Kidney (tissue), 14 donors: ENCODE measurements around the gene PPM1D. TPM values are rescaled to one million over a fixed set of nuclear protein-coding genes. Genes with fewer than 3 reads are reported as not detected.
"Not testable (repeated sequence)": the region's sequence is repeated elsewhere in the genome, so short reads cannot be mapped to it uniquely, and the experiment has no call there.

Experiments used
- DNase-seq, 5 donors: peaks; one replicate each; pipeline ENCODE4 v3.0.0-alpha.2; 2013 to 2020
- FAIRE-seq: peaks from 2 replicates; lab custom pipeline; 2012; peaks lifted over from hg19 to GRCh38; lab: Jason Lieb, UNC
- H3K27ac ChIP-seq, 2 donors: one replicate each; pipeline ENCODE4 v1.7.0; 2013; ENCODE audit warnings: low read depth in 2 of 2, low read length in 2 of 2, inconsistent platforms in 1 of 2
- H3K27me3 ChIP-seq: one replicate; pipeline ENCODE4 v1.7.1; 2013; ENCODE audit warnings: low read length, inconsistent platforms; ENCODE audit not compliant: control insufficient read depth, insufficient read depth
- H3K36me3 ChIP-seq, 3 donors: one replicate each; pipeline versions ENCODE4 v1.7.0 to v1.7.1; 2013; ENCODE audit warnings: low read length in 3 of 3, control low read depth in 1 of 3, inconsistent platforms in 1 of 3; ENCODE audit not compliant: insufficient read depth in 3 of 3, control insufficient read depth in 2 of 3
- H3K4me1 ChIP-seq, 3 donors: one replicate each; pipeline versions ENCODE4 v1.7.0 to v1.7.1; 2013; ENCODE audit warnings: low read length in 3 of 3, inconsistent platforms in 1 of 3, low read depth in 1 of 3; ENCODE audit not compliant: control insufficient read depth in 2 of 3, insufficient read depth in 2 of 3
- H3K4me3 ChIP-seq, 3 donors: one replicate each; pipeline versions ENCODE4 v1.7.0 to v1.8.1; 2013; ENCODE audit warnings: low read length in 3 of 3, control low read depth in 1 of 3, inconsistent platforms in 1 of 3
- H3K9ac ChIP-seq, 3 donors: one replicate each; pipeline versions ENCODE4 v1.7.0 to v1.7.1; 2013; ENCODE audit warnings: low read length in 3 of 3, control low read depth in 1 of 3, inconsistent platforms in 1 of 3
- H3K9me3 ChIP-seq, 3 donors: one replicate each; pipeline versions ENCODE4 v1.7.0 to v1.7.1; 2013; ENCODE audit warnings: low read length in 3 of 3, control low read depth in 1 of 3, inconsistent platforms in 1 of 3; ENCODE audit not compliant: control insufficient read depth in 2 of 3, insufficient read depth in 1 of 3
- intact Hi-C: fragments of 100-400 bp; cut with DNase I; formaldehyde crosslinking; loops from one replicate; pipeline ENCODE4 v1.11.1; 2022
- polyA plus RNA-seq: library from polyadenylated mRNA; stranded (reverse); fragments of 350-450 nt; fragmentation: Illumina TruSeq; extraction: RNeasy Lipid Tissue Mini Kit (QIAGEN cat#74804); gene quantifications from one replicate; pipeline ENCODE4 v1.2.3, GENCODE V29; 2014; ENCODE audit warnings: low read depth, low replicate concordance; ENCODE audit not compliant: insufficient read depth
- total RNA-seq: library from RNA; stranded (reverse); fragmentation: NEBNext Ultra II Directional; extraction: Animal tissue kit (Norgen Biotek cat#: 25700); gene quantifications from one replicate; pipeline ENCODE4 v1.2.1, GENCODE V29; 2021
- TF ChIP-seq, protein P1 (sequence below): IDR thresholded peaks from 3 replicates; pipeline ENCODE4 v1.5.1; 2012; ENCODE audit warnings: mild to moderate bottlenecking, moderate library complexity, borderline replicate concordance; ENCODE audit not compliant: insufficient read depth; ENCODE audit errors: extremely low read depth
- donor health status: control.
- donor health status: control.
- donor health status: control.
- donor health status: control.
- donor health status: control.
- donor health status: DM: yes; HTN: yes; CAD: no.
- donor health status: Normal renal cell carcinoma (clear cell type).

PPM1D gene
- total and polyA plus RNA-seq, 2 donors from 2014 or later = 4.5 to 16.6 TPM

GRCh38 chr17:60602871-60603270 lies 2.9 kb downstream of the PPM1D start:
- H3K9me3 ChIP-seq = no peaks in the 10 kb centered on the region
- H3K36me3 ChIP-seq = no peaks in the 10 kb centered on the region
- no peak for DNase-seq
- H3K9ac ChIP-seq = peak overlapping the region in 1 of 3 donors; percentile 5
- H3K4me3 ChIP-seq = peak overlapping the region in 2 of 3 donors; percentile 85 to 92
- intact Hi-C loops = no loop called here
- no peaks in the 10 kb centered on the region for H3K27me3 ChIP-seq
- TF ChIP-seq, protein P1, sequence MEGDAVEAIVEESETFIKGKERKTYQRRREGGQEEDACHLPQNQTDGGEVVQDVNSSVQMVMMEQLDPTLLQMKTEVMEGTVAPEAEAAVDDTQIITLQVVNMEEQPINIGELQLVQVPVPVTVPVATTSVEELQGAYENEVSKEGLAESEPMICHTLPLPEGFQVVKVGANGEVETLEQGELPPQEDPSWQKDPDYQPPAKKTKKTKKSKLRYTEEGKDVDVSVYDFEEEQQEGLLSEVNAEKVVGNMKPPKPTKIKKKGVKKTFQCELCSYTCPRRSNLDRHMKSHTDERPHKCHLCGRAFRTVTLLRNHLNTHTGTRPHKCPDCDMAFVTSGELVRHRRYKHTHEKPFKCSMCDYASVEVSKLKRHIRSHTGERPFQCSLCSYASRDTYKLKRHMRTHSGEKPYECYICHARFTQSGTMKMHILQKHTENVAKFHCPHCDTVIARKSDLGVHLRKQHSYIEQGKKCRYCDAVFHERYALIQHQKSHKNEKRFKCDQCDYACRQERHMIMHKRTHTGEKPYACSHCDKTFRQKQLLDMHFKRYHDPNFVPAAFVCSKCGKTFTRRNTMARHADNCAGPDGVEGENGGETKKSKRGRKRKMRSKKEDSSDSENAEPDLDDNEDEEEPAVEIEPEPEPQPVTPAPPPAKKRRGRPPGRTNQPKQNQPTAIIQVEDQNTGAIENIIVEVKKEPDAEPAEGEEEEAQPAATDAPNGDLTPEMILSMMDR = no peak
- H3K4me1 ChIP-seq = peaks cover 0 to 8% (median 0%) of the 10 kb centered on the region in 3 donors
- no peak for FAIRE-seq
- no peak overlapping the region for H3K27ac ChIP-seq

GRCh38 chr17:60603477-60603876 lies 3.5 kb downstream of the PPM1D start:
- H3K4me3 ChIP-seq, H3K36me3 ChIP-seq, intact Hi-C loops, H3K9me3 ChIP-seq, H3K9ac ChIP-seq, H3K4me1 ChIP-seq, DNase-seq, H3K27me3 ChIP-seq, FAIRE-seq, H3K27ac ChIP-seq: not testable (repeated sequence)

GRCh38 chr17:60604686-60605334 lies 4.8 kb downstream of the PPM1D start:
- H3K27ac ChIP-seq = no peak overlapping the region
- no peaks in the 10 kb centered on the region for H3K9me3 ChIP-seq
- TF ChIP-seq, protein P1 = no peak
- H3K27me3 ChIP-seq = no peaks in the 10 kb centered on the region
- peaks cover 0 to 8% (median 0%) of the 10 kb centered on the region in 3 donors for H3K4me1 ChIP-seq
- no peaks in the 10 kb centered on the region for H3K36me3 ChIP-seq
- FAIRE-seq (no peak), DNase-seq (no peak)
- H3K9ac ChIP-seq = no peak overlapping the region
- H3K4me3 ChIP-seq = no peak overlapping the region
- intact Hi-C loops = no loop called here

GRCh38 chr17:60606036-60606435 lies 6.0 kb downstream of the PPM1D start:
- TF ChIP-seq, protein P1 = no peak
- DNase-seq = no peak
- FAIRE-seq = no peak
- no peak overlapping the region for H3K4me3 ChIP-seq
- peaks cover 0 to 8% (median 0%) of the 10 kb centered on the region in 3 donors for H3K4me1 ChIP-seq
- H3K9me3 ChIP-seq = no peaks in the 10 kb centered on the region
- H3K27ac ChIP-seq = no peak overlapping the region
- no peaks in the 10 kb centered on the region for H3K27me3 ChIP-seq
- intact Hi-C loops = no loop called here
- H3K36me3 ChIP-seq = no peaks in the 10 kb centered on the region
- no peak overlapping the region for H3K9ac ChIP-seq
